ENCODE measurements around the gene LGR6.
"Not testable (repeated sequence)": the region's sequence is repeated elsewhere in the genome, so short reads cannot be mapped to it uniquely, and the experiment has no call there.

LGR6 gene

GRCh38 chr1:202324646-202325045 is 131.0 kb downstream of the LGR6 start:
- no peak for DNase-seq (ENCODE audit: low read depth, low spot score)

GRCh38 chr1:202329891-202330290 is 136.3 kb downstream of the LGR6 start:
- DNase-seq (ENCODE audit: low read depth, low spot score), result no peak

GRCh38 chr1:202333861-202334260 is 140.3 kb downstream of the LGR6 start:
- DNase-seq (ENCODE audit: low read depth, low spot score), result no peak

- DNase-seq (ENCODE audit: low read depth, low spot score), result no peak
Measured at GRCh38 chr1:202343652-202344349, 150.2 kb downstream of the LGR6 start.

GRCh38 chr1:202348005-202348508 is 154.5 kb downstream of the LGR6 start:
- no peak for DNase-seq (ENCODE audit: low read depth, low spot score)

- peak; percentile 91 for DNase-seq (ENCODE audit: low read depth, low spot score)
Measured at GRCh38 chr1:202348509-202349205, 155.1 kb downstream of the LGR6 start, which contains the start of gene PPP1R12B. Gene PPP1R12B, plus strand, starts transcription at chr1:202348699. Its CDS starts 153 bp downstream, at chr1:202348852.

- no peak for DNase-seq (ENCODE audit: low read depth, low spot score)
Measured at GRCh38 chr1:202349206-202349928, 155.8 kb downstream of the LGR6 start.

- no peak for DNase-seq (ENCODE audit: low read depth, low spot score)
Measured at GRCh38 chr1:202351725-202352124, 158.1 kb downstream of the LGR6 start.

GRCh38 chr1:202352583-202353197 is 159.1 kb downstream of the LGR6 start:
- DNase-seq (ENCODE audit: low read depth, low spot score), result not testable (repeated sequence)

- no peak for DNase-seq (ENCODE audit: low read depth, low spot score)
Measured at GRCh38 chr1:202355944-202356553, 162.4 kb downstream of the LGR6 start.

GRCh38 chr1:202357506-202357905 is 163.9 kb downstream of the LGR6 start:
- DNase-seq (ENCODE audit: low read depth, low spot score), result no peak

GRCh38 chr1:202361224-202361623 is 167.6 kb downstream of the LGR6 start:
- DNase-seq (ENCODE audit: low read depth, low spot score), result no peak

GRCh38 chr1:202361701-202362100 is 168.1 kb downstream of the LGR6 start:
- no peak for DNase-seq (ENCODE audit: low read depth, low spot score)

- no peak for DNase-seq (ENCODE audit: low read depth, low spot score)
Measured at GRCh38 chr1:202362212-202362611, 168.6 kb downstream of the LGR6 start.

- DNase-seq (ENCODE audit: low read depth, low spot score), result no peak
Measured at GRCh38 chr1:202365092-202365815, 171.7 kb downstream of the LGR6 start.

- DNase-seq (ENCODE audit: low read depth, low spot score), result no peak
Measured at GRCh38 chr1:202367271-202367670, 173.7 kb downstream of the LGR6 start.
